ENCODE measurements around the gene SLC22A16.

GRCh38 chr6:110448846-110449540 is 27.4 kb downstream of the SLC22A16 start:
- TF ChIP-seq JUND (IDR thresholded peaks at IDR 0.05), result no peak
- TF ChIP-seq, protein P1, sequence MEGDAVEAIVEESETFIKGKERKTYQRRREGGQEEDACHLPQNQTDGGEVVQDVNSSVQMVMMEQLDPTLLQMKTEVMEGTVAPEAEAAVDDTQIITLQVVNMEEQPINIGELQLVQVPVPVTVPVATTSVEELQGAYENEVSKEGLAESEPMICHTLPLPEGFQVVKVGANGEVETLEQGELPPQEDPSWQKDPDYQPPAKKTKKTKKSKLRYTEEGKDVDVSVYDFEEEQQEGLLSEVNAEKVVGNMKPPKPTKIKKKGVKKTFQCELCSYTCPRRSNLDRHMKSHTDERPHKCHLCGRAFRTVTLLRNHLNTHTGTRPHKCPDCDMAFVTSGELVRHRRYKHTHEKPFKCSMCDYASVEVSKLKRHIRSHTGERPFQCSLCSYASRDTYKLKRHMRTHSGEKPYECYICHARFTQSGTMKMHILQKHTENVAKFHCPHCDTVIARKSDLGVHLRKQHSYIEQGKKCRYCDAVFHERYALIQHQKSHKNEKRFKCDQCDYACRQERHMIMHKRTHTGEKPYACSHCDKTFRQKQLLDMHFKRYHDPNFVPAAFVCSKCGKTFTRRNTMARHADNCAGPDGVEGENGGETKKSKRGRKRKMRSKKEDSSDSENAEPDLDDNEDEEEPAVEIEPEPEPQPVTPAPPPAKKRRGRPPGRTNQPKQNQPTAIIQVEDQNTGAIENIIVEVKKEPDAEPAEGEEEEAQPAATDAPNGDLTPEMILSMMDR (IDR thresholded peaks at IDR 0.05), result no peak
- TF ChIP-seq RAD21 (IDR thresholded peaks at IDR 0.05; ENCODE audit: low read length), result no peak
- TF ChIP-seq EZH2phosphoT487 (IDR thresholded peaks at IDR 0.05; ENCODE audit: borderline replicate concordance, low read depth), result no peak
- TF ChIP-seq MAX (IDR thresholded peaks at IDR 0.05; ENCODE audit: low read depth), result no peak
- TF ChIP-seq POLR2AphosphoS5 (IDR thresholded peaks at IDR 0.05; ENCODE audit: low read depth, low read length), result no peak
- no peak for TF ChIP-seq RFX5 (IDR thresholded peaks at IDR 0.05; ENCODE audit: low read length)
- TF ChIP-seq, protein P2, sequence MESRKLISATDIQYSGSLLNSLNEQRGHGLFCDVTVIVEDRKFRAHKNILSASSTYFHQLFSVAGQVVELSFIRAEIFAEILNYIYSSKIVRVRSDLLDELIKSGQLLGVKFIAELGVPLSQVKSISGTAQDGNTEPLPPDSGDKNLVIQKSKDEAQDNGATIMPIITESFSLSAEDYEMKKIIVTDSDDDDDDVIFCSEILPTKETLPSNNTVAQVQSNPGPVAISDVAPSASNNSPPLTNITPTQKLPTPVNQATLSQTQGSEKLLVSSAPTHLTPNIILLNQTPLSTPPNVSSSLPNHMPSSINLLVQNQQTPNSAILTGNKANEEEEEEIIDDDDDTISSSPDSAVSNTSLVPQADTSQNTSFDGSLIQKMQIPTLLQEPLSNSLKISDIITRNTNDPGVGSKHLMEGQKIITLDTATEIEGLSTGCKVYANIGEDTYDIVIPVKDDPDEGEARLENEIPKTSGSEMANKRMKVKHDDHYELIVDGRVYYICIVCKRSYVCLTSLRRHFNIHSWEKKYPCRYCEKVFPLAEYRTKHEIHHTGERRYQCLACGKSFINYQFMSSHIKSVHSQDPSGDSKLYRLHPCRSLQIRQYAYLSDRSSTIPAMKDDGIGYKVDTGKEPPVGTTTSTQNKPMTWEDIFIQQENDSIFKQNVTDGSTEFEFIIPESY (IDR thresholded peaks at IDR 0.05; ENCODE audit: borderline replicate concordance, low read depth), result no peak
- TF ChIP-seq, protein P3, sequence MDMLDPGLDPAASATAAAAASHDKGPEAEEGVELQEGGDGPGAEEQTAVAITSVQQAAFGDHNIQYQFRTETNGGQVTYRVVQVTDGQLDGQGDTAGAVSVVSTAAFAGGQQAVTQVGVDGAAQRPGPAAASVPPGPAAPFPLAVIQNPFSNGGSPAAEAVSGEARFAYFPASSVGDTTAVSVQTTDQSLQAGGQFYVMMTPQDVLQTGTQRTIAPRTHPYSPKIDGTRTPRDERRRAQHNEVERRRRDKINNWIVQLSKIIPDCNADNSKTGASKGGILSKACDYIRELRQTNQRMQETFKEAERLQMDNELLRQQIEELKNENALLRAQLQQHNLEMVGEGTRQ (IDR thresholded peaks at IDR 0.05; ENCODE audit: borderline replicate concordance, low read depth, low read length), result no peak
- no peak for TF ChIP-seq SMC3 (IDR thresholded peaks at IDR 0.05; ENCODE audit: low read depth, low read length)
- no peak for TF ChIP-seq EP300 (IDR thresholded peaks at IDR 0.05; ENCODE audit: borderline replicate concordance in 1 of 2, low read depth in 1 of 2, low read length in 1 of 2)

Measured in SK-N-SH (cell line).